Left renal pelvis (tissue), 4 donors: Measurements from ENCODE around the gene ACER3. TPM values are rescaled to one million over a fixed set of nuclear protein-coding genes. Genes with fewer than 3 reads are reported as not detected.
"Not testable (repeated sequence)": the region's sequence is repeated elsewhere in the genome, so short reads cannot be mapped to it uniquely, and the experiment has no call there.

ENCODE experiments used
- DNase-seq, 4 donors: peaks; one replicate each; pipeline ENCODE4 v3.0.0-alpha.2; 2013; ENCODE audit warnings: low read depth in 4 of 4, low spot score in 3 of 4
- polyA plus RNA-seq, 4 donors: library from polyadenylated mRNA; unstranded; fragments of 120-200 nt; gene quantifications; one replicate each; pipeline ENCODE4 v1.2.1, GENCODE V29; 2013; ENCODE audit not compliant: insufficient read length in 4 of 4

ACER3 gene
- polyA plus RNA-seq, 4 donors, result 14.8 to 18.2 (median 16.7) TPM

GRCh38 chr11:76980196-76980595, 119.5 kb downstream of the ACER3 start:
- DNase-seq, result no peak

GRCh38 chr11:76984743-76985142, 124.0 kb downstream of the ACER3 start:
- no peak for DNase-seq

GRCh38 chr11:76987203-76987602, 126.5 kb downstream of the ACER3 start:
- DNase-seq, result no peak

- no peak for DNase-seq
These were observed 129.9 kb downstream of the ACER3 start for GRCh38 chr11:76990628-76991027.

GRCh38 chr11:76995081-76995576, 134.4 kb downstream of the ACER3 start:
- DNase-seq, result no peak

GRCh38 chr11:76997512-76997911, 136.8 kb downstream of the ACER3 start:
- DNase-seq, result no peak

GRCh38 chr11:76999597-76999996, 138.9 kb downstream of the ACER3 start:
- no peak for DNase-seq

- DNase-seq, result no peak
These were observed 140.9 kb downstream of the ACER3 start for GRCh38 chr11:77001613-77002012.

- DNase-seq, result no peak
These were observed 142.1 kb downstream of the ACER3 start for GRCh38 chr11:77002776-77003175.

GRCh38 chr11:77003963-77004362, 143.2 kb downstream of the ACER3 start:
- no peak for DNase-seq

GRCh38 chr11:77009533-77010160, 148.9 kb downstream of the ACER3 start:
- DNase-seq, result no peak

GRCh38 chr11:77014669-77015068, 154.0 kb downstream of the ACER3 start:
- DNase-seq, result no peak

GRCh38 chr11:77018396-77018924, 157.7 kb downstream of the ACER3 start:
- not testable (repeated sequence) for DNase-seq

- no peak for DNase-seq
These were observed 159.4 kb downstream of the ACER3 start for GRCh38 chr11:77019976-77020595.

GRCh38 chr11:77020734-77021133, 160.0 kb downstream of the ACER3 start:
- DNase-seq, result no peak

- DNase-seq, result no peak
These were observed 164.0 kb downstream of the ACER3 start for GRCh38 chr11:77024745-77025144.

GRCh38 chr11:77026221-77026620, 165.5 kb downstream of the ACER3 start:
- DNase-seq, result no peak

GRCh38 chr11:77026743-77027142, 166.0 kb downstream of the ACER3 start:
- DNase-seq, result no peak

GRCh38 chr11:77027275-77027674, 166.6 kb downstream of the ACER3 start:
- DNase-seq, result no peak

- no peak for DNase-seq
These were observed 169.1 kb downstream of the ACER3 start for GRCh38 chr11:77029829-77030228.

GRCh38 chr11:77030834-77031414, 170.2 kb downstream of the ACER3 start:
- DNase-seq, result no peak

GRCh38 chr11:77031599-77031998, 170.9 kb downstream of the ACER3 start:
- no peak for DNase-seq
